ENCODE results near the gene UBE2E2. TPM values are rescaled to one million over a fixed set of nuclear protein-coding genes. Genes with fewer than 3 reads are reported as not detected.

UBE2E2 gene
- total RNA-seq, 2 experiments from 2014 or later, result 14.1 to 20.2 TPM

- POLR2A ChIA-PET, result no interaction called here
- no peaks in the 10 kb centered on the region for H3K9me3 ChIP-seq (ENCODE audit: control insufficient read depth in 1 of 2, insufficient read depth in 1 of 2, low read length in 2 of 2)
- Mint-ChIP-seq H3K36me3 (ENCODE audit: low read depth) (no peaks in the 10 kb centered on the region), H3K9me3 (no peaks in the 10 kb centered on the region), H3K4me1 (ENCODE audit: low read depth) (no peaks in the 10 kb centered on the region), H3K27me3 (no peaks in the 10 kb centered on the region), H3K4me3 (no peak overlapping the region), H3K27ac (no peak overlapping the region)
- H3K27me3 ChIP-seq (ENCODE audit: control insufficient read depth in 1 of 2, insufficient read depth in 2 of 2, low read length in 2 of 2), result no peaks in the 10 kb centered on the region
- no peak overlapping the region for H3K4me3 ChIP-seq (ENCODE audit: low read length)
- intact Hi-C loops (cut with DNase I, micrococcal nuclease), result no loop called here
- H3K36me3 ChIP-seq (ENCODE audit: insufficient read depth, low read length), result no peaks in the 10 kb centered on the region
- TF ChIP-seq CTCF (IDR thresholded peaks at IDR 0.05), result no peak
- H3K27ac ChIP-seq (ENCODE audit: low read depth in 1 of 2, low read length in 2 of 2), result no peak overlapping the region
- CTCF ChIA-PET, result no interaction called here
- H3K4me1 ChIP-seq (ENCODE audit: insufficient read depth, low read length), result no peaks in the 10 kb centered on the region
- no peak for ATAC-seq (ENCODE audit: poor library complexity)
- no peak for DNase-seq
These were observed 315.3 kb downstream of the UBE2E2 start for GRCh38 chr3:23518441-23518840.

- ChIA-PET CTCF (interaction anchor here (1.2 kb wide), 1 partner anchor 28 kb away, joined by 3 read pairs; no protein-coding TSS in a partner anchor), POLR2A (interaction anchor here (0.7 kb wide), 1 partner anchor 636 kb away, joined by 4 read pairs; no protein-coding TSS in a partner anchor)
These were observed 316.4 kb downstream of the UBE2E2 start for GRCh38 chr3:23519314-23520208.

GRCh38 chr3:23527326-23527725 is 324.2 kb downstream of the UBE2E2 start:
- no peaks in the 10 kb centered on the region for H3K27me3 Mint-ChIP-seq
- Histone ChIP-seq H3K36me3 (ENCODE audit: insufficient read depth, low read length) (no peaks in the 10 kb centered on the region), H3K9me3 (ENCODE audit: control insufficient read depth in 1 of 2, insufficient read depth in 1 of 2, low read length in 2 of 2) (no peaks in the 10 kb centered on the region), H3K4me1 (ENCODE audit: insufficient read depth, low read length) (no peaks in the 10 kb centered on the region), H3K27me3 (ENCODE audit: control insufficient read depth in 1 of 2, insufficient read depth in 2 of 2, low read length in 2 of 2) (no peaks in the 10 kb centered on the region), H3K4me3 (ENCODE audit: low read length) (no peak overlapping the region), H3K27ac (ENCODE audit: low read depth in 1 of 2, low read length in 2 of 2) (no peak overlapping the region)
- ATAC-seq (ENCODE audit: poor library complexity), result no peak
- no peaks in the 10 kb centered on the region for H3K4me1 Mint-ChIP-seq (ENCODE audit: low read depth)
- no peak overlapping the region for H3K27ac Mint-ChIP-seq
- no peaks in the 10 kb centered on the region for H3K36me3 Mint-ChIP-seq (ENCODE audit: low read depth)
- H3K4me3 Mint-ChIP-seq, result no peak overlapping the region
- intact Hi-C loops (cut with DNase I, micrococcal nuclease), result no loop called here
- no peak for DNase-seq
- TF ChIP-seq CTCF (IDR thresholded peaks at IDR 0.05), result no peak
- H3K9me3 Mint-ChIP-seq, result no peaks in the 10 kb centered on the region
- ChIA-PET POLR2A (no interaction called here), CTCF (no interaction called here)

More at GRCh38 chr3:23519314-23520208, 316.4 kb downstream of the UBE2E2 start:
- no peak for ATAC-seq (ENCODE audit: poor library complexity)
- H3K36me3 Mint-ChIP-seq (ENCODE audit: low read depth), result no peaks in the 10 kb centered on the region
- H3K27me3 ChIP-seq (ENCODE audit: control insufficient read depth in 1 of 2, insufficient read depth in 2 of 2, low read length in 2 of 2), result no peaks in the 10 kb centered on the region
- no peaks in the 10 kb centered on the region for H3K36me3 ChIP-seq (ENCODE audit: insufficient read depth, low read length)
- H3K9me3 ChIP-seq (ENCODE audit: control insufficient read depth in 1 of 2, insufficient read depth in 1 of 2, low read length in 2 of 2), result no peaks in the 10 kb centered on the region
- intact Hi-C loops (cut with DNase I, micrococcal nuclease), result no loop called here
- no peak overlapping the region for H3K27ac Mint-ChIP-seq
- no peak overlapping the region for H3K4me3 Mint-ChIP-seq
- no peaks in the 10 kb centered on the region for H3K4me1 ChIP-seq (ENCODE audit: insufficient read depth, low read length)
- no peak overlapping the region for H3K27ac ChIP-seq (ENCODE audit: low read depth in 1 of 2, low read length in 2 of 2)
- no peak for DNase-seq
- H3K4me3 ChIP-seq (ENCODE audit: low read length), result no peak overlapping the region
- H3K9me3 Mint-ChIP-seq, result no peaks in the 10 kb centered on the region
- no peak for TF ChIP-seq CTCF (IDR thresholded peaks at IDR 0.05)
- no peaks in the 10 kb centered on the region for H3K27me3 Mint-ChIP-seq
- H3K4me1 Mint-ChIP-seq (ENCODE audit: low read depth), result no peaks in the 10 kb centered on the region

Data from CD4-positive, alpha-beta T cell (primary cell).